Stimulated activated CD8-positive, alpha-beta memory T cell treated with anti-CD3 and anti-CD28 coated beads, Interleukin-2, amount 100 ng/mL, for 48 hours (primary cell): ENCODE data around the gene HDAC4.

Source experiments
- DNase-seq, 2 donors: peaks; one replicate each; pipeline ENCODE4 v3.0.0-alpha.2; 2020; ENCODE audit warnings: low read depth in 2 of 2

HDAC4 gene

GRCh38 chr2:239109041-239109927 lies 291.5 kb downstream of the HDAC4 start:
- DNase-seq: no peak

GRCh38 chr2:239108459-239108858 lies 292.4 kb downstream of the HDAC4 start:
- no peak for DNase-seq

- DNase-seq: no peak
Measured at GRCh38 chr2:239107936-239108335, 292.9 kb downstream of the HDAC4 start.

GRCh38 chr2:239106966-239107365 lies 293.9 kb downstream of the HDAC4 start:
- no peak for DNase-seq

GRCh38 chr2:239106314-239106908 lies 294.4 kb downstream of the HDAC4 start:
- DNase-seq: peak in 1 of 2 donors; percentile 9

- DNase-seq: no peak
Measured at GRCh38 chr2:239105234-239105633, 295.6 kb downstream of the HDAC4 start.

GRCh38 chr2:239104800-239105199 lies 296.0 kb downstream of the HDAC4 start:
- no peak for DNase-seq

GRCh38 chr2:239103125-239104098 lies 297.4 kb downstream of the HDAC4 start:
- no peak for DNase-seq

- DNase-seq: no peak
Measured at GRCh38 chr2:239102266-239102665, 298.6 kb downstream of the HDAC4 start.

- no peak for DNase-seq
Measured at GRCh38 chr2:239101807-239102206, 299.0 kb downstream of the HDAC4 start.

- no peak for DNase-seq
Measured at GRCh38 chr2:239101071-239101470, 299.7 kb downstream of the HDAC4 start.

GRCh38 chr2:239099474-239099873 lies 301.3 kb downstream of the HDAC4 start:
- no peak for DNase-seq

- no peak for DNase-seq
Measured at GRCh38 chr2:239098288-239098970, 302.4 kb downstream of the HDAC4 start.

- DNase-seq: no peak
Measured at GRCh38 chr2:239097428-239097696, 303.5 kb downstream of the HDAC4 start.

GRCh38 chr2:239096676-239097427 lies 304.0 kb downstream of the HDAC4 start:
- DNase-seq: no peak

- DNase-seq: no peak
Measured at GRCh38 chr2:239095460-239096081, 305.2 kb downstream of the HDAC4 start.

- DNase-seq: no peak
Measured at GRCh38 chr2:239094867-239095266, 306.0 kb downstream of the HDAC4 start.

- no peak for DNase-seq
Measured at GRCh38 chr2:239093952-239094351, 306.9 kb downstream of the HDAC4 start.

GRCh38 chr2:239093542-239093941 lies 307.3 kb downstream of the HDAC4 start:
- DNase-seq: no peak

- DNase-seq: no peak
Measured at GRCh38 chr2:239092571-239093294, 308.1 kb downstream of the HDAC4 start.
